ENCODE data around the gene ARMC7. TPM values are rescaled to one million over a fixed set of nuclear protein-coding genes. Genes with fewer than 3 reads are reported as not detected.
"Not testable (repeated sequence)": the region's sequence is repeated elsewhere in the genome, so short reads cannot be mapped to it uniquely, and the experiment has no call there.

The ARMC7 gene
- total RNA-seq, 1 donor from 2014 or later: 10.1 TPM

- peaks cover 78% of the 10 kb centered on the region for H3K36me3 Mint-ChIP-seq (ENCODE audit: low read depth)
- H3K27ac Mint-ChIP-seq: no peak overlapping the region
Observed at GRCh38 chr17:75144816-75145512, 35.2 kb downstream of the ARMC7 start.

GRCh38 chr17:75146592-75146991, 36.8 kb downstream of the ARMC7 start:
- intact Hi-C loops (cut with micrococcal nuclease): no loop called here
- H3K4me1 Mint-ChIP-seq (ENCODE audit: low read depth): peaks cover 18% of the 10 kb centered on the region
- DNase-seq (ENCODE audit: low spot score): no peak
- H3K4me3 Mint-ChIP-seq (ENCODE audit: low read depth): no peak overlapping the region
- H3K27ac Mint-ChIP-seq: no peak overlapping the region
- no peaks in the 10 kb centered on the region for H3K27me3 Mint-ChIP-seq (ENCODE audit: low read depth)
- H3K36me3 Mint-ChIP-seq (ENCODE audit: low read depth): peaks cover 63% of the 10 kb centered on the region
- no peaks in the 10 kb centered on the region for H3K9me3 Mint-ChIP-seq

More at GRCh38 chr17:75144816-75145512, 35.2 kb downstream of the ARMC7 start:
- Mint-ChIP-seq H3K4me3 (ENCODE audit: low read depth) (no peak overlapping the region), H3K9me3 (no peaks in the 10 kb centered on the region), H3K4me1 (ENCODE audit: low read depth) (peaks cover 23% of the 10 kb centered on the region), H3K27me3 (ENCODE audit: low read depth) (no peaks in the 10 kb centered on the region)
- intact Hi-C loops (cut with micrococcal nuclease): no loop called here
- no peak for DNase-seq (ENCODE audit: low spot score)

GRCh38 chr17:75147878-75148546, 38.2 kb downstream of the ARMC7 start:
- Mint-ChIP-seq H3K4me1 (ENCODE audit: low read depth) (peaks cover 30% of the 10 kb centered on the region), H3K36me3 (ENCODE audit: low read depth) (peaks cover 69% of the 10 kb centered on the region), H3K27me3 (ENCODE audit: low read depth) (no peaks in the 10 kb centered on the region), H3K4me3 (ENCODE audit: low read depth) (no peak overlapping the region), H3K27ac (no peak overlapping the region), H3K9me3 (no peaks in the 10 kb centered on the region)
- no peak for DNase-seq (ENCODE audit: low spot score)
- intact Hi-C loops (cut with micrococcal nuclease): no loop called here

GRCh38 chr17:75151930-75152329, 42.2 kb downstream of the ARMC7 start:
- peak overlapping the region; percentile 50 for H3K27ac Mint-ChIP-seq
- no peaks in the 10 kb centered on the region for H3K27me3 Mint-ChIP-seq (ENCODE audit: low read depth)
- intact Hi-C loops (cut with micrococcal nuclease): loop anchor here (2.0 to 5.0 kb wide), 2 partner anchors 37 to 50 kb away; no protein-coding TSS in a partner anchor
- H3K36me3 Mint-ChIP-seq (ENCODE audit: low read depth): peaks cover 47% of the 10 kb centered on the region
- H3K4me1 Mint-ChIP-seq (ENCODE audit: low read depth): peaks cover 37% of the 10 kb centered on the region
- DNase-seq (ENCODE audit: low spot score): no peak
- H3K9me3 Mint-ChIP-seq: no peaks in the 10 kb centered on the region
- H3K4me3 Mint-ChIP-seq (ENCODE audit: low read depth): peak overlapping the region; percentile 93

- peak overlapping the region; percentile 84 for H3K27ac Mint-ChIP-seq
- peak overlapping the region; percentile 93 for H3K4me3 Mint-ChIP-seq (ENCODE audit: low read depth)
- no peaks in the 10 kb centered on the region for H3K27me3 Mint-ChIP-seq (ENCODE audit: low read depth)
- DNase-seq (ENCODE audit: low spot score): no peak
- H3K9me3 Mint-ChIP-seq: no peaks in the 10 kb centered on the region
- peaks cover 35% of the 10 kb centered on the region for H3K4me1 Mint-ChIP-seq (ENCODE audit: low read depth)
- H3K36me3 Mint-ChIP-seq (ENCODE audit: low read depth): peaks cover 45% of the 10 kb centered on the region
- intact Hi-C loops (cut with micrococcal nuclease): loop anchor here (2.0 to 5.0 kb wide), 2 partner anchors 38 to 50 kb away; no protein-coding TSS in a partner anchor
Observed at GRCh38 chr17:75152523-75152921, 42.8 kb downstream of the ARMC7 start.

GRCh38 chr17:75152922-75153779, 43.4 kb downstream of the ARMC7 start:
- peak overlapping the region; percentile 93 for H3K4me3 Mint-ChIP-seq (ENCODE audit: low read depth)
- no peak for DNase-seq (ENCODE audit: low spot score)
- no peaks in the 10 kb centered on the region for H3K9me3 Mint-ChIP-seq
- intact Hi-C loops (cut with micrococcal nuclease): loop anchor here (2.0 to 5.0 kb wide), 2 partner anchors 38 to 49 kb away; no protein-coding TSS in a partner anchor
- H3K4me1 Mint-ChIP-seq (ENCODE audit: low read depth): peaks cover 35% of the 10 kb centered on the region
- H3K36me3 Mint-ChIP-seq (ENCODE audit: low read depth): peaks cover 39% of the 10 kb centered on the region
- H3K27ac Mint-ChIP-seq: peak overlapping the region; percentile 84
- H3K27me3 Mint-ChIP-seq (ENCODE audit: low read depth): no peaks in the 10 kb centered on the region

DNA sequence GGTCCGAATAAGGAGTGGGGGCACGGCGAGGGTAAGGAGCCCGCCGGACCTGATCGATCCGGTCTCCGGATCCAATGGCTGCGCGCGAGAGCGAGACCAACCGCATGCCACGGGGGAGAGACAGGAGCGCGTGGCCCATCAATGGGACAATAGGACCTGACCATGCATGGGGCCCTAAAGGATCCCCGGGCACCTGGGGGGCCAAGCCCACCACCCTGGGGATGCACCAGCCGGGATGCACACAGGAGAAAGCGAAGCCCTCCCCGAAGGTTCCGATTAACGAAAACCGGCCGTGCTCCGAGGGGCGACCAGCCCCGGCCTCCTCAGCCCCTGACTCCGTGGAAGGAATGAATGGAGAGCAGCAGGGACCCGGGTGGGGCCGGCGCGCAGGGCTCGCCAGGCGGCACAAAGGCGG, 44.0 kb downstream of the ARMC7 start:
- Mint-ChIP-seq H3K27ac (peak overlapping the region; percentile 84), H3K4me1 (ENCODE audit: low read depth) (peaks cover 32% of the 10 kb centered on the region)
- intact Hi-C loops (cut with micrococcal nuclease): loop anchor here (1.0 to 5.0 kb wide), 4 partner anchors 22 to 49 kb away; partner anchors contain the start of gene NT5C

GRCh38 chr17:75154195-75155106, 44.7 kb downstream of the ARMC7 start, which contains the start of gene JPT1:
TSS of gene JPT1 (minus strand) at chr17:75154512. CDS start at chr17:75154397, 115 bp downstream.
- H3K4me3 Mint-ChIP-seq (ENCODE audit: low read depth): peak within 1 kb of the TSS; percentile 93
- H3K36me3 Mint-ChIP-seq (ENCODE audit: low read depth): peaks cover 34% of the 10 kb centered on the region
- no peaks in the 10 kb centered on the region for H3K27me3 Mint-ChIP-seq (ENCODE audit: low read depth)
- DNase-seq (ENCODE audit: low spot score): peak; percentile 96
- no peaks in the 10 kb centered on the region for H3K9me3 Mint-ChIP-seq
- intact Hi-C loops (cut with micrococcal nuclease): loop anchor here (1.0 to 5.0 kb wide), 3 partner anchors 23 to 48 kb away; partner anchors contain the start of gene NT5C
- peaks cover 33% of the 10 kb centered on the region for H3K4me1 Mint-ChIP-seq (ENCODE audit: low read depth)
- H3K27ac Mint-ChIP-seq: peak within 1 kb of the TSS; percentile 84

More for the DNA sequence above, 44.0 kb downstream of the ARMC7 start:
- Mint-ChIP-seq H3K9me3 (no peaks in the 10 kb centered on the region), H3K27me3 (ENCODE audit: low read depth) (no peaks in the 10 kb centered on the region), H3K4me3 (ENCODE audit: low read depth) (peak overlapping the region; percentile 93), H3K36me3 (ENCODE audit: low read depth) (peaks cover 36% of the 10 kb centered on the region)
- peak; percentile 25 for DNase-seq (ENCODE audit: low spot score)

DNA sequence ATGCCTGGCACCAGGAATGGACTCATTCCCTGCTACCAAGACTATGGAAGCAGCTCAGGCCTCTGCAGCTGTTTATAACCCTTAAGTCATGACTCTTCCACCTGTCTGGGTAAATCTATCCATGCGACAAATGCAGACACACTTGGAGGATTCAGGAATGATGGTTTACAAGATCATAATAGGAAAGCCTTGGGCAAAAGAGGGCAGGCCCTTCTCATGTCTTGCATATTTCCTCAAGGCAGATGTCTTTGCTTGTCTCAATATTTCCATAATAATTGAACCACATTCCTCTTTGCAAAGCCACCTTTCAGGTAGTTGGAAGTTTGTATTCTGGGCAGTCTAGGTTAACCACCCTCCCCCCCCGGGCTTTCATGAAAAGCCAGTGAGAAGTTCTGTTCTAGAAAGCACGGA, 45.4 kb downstream of the ARMC7 start:
- intact Hi-C loops (cut with micrococcal nuclease): no loop called here
- DNase-seq (ENCODE audit: low spot score): no peak
- Mint-ChIP-seq H3K27ac (peak overlapping the region; percentile 81), H3K27me3 (ENCODE audit: low read depth) (no peaks in the 10 kb centered on the region), H3K36me3 (ENCODE audit: low read depth) (peaks cover 29% of the 10 kb centered on the region), H3K4me3 (ENCODE audit: low read depth) (no peak overlapping the region), H3K9me3 (no peaks in the 10 kb centered on the region), H3K4me1 (ENCODE audit: low read depth) (peaks cover 30% of the 10 kb centered on the region)

- H3K27me3 Mint-ChIP-seq (ENCODE audit: low read depth); H3K27ac Mint-ChIP-seq; H3K9me3 Mint-ChIP-seq; DNase-seq (ENCODE audit: low spot score); H3K4me3 Mint-ChIP-seq (ENCODE audit: low read depth); intact Hi-C loops (cut with micrococcal nuclease): not testable (repeated sequence)
- H3K36me3 Mint-ChIP-seq (ENCODE audit: low read depth): peaks cover 20% of the 10 kb centered on the region
- peaks cover 16% of the 10 kb centered on the region for H3K4me1 Mint-ChIP-seq (ENCODE audit: low read depth)
Observed at GRCh38 chr17:75158480-75158879, 48.7 kb downstream of the ARMC7 start.

GRCh38 chr17:75159196-75160031, 49.6 kb downstream of the ARMC7 start:
- peaks cover 16% of the 10 kb centered on the region for H3K4me1 Mint-ChIP-seq (ENCODE audit: low read depth)
- no peak overlapping the region for H3K27ac Mint-ChIP-seq
- H3K9me3 Mint-ChIP-seq: no peaks in the 10 kb centered on the region
- peaks cover 23% of the 10 kb centered on the region for H3K36me3 Mint-ChIP-seq (ENCODE audit: low read depth)
- no peaks in the 10 kb centered on the region for H3K27me3 Mint-ChIP-seq (ENCODE audit: low read depth)
- no peak overlapping the region for H3K4me3 Mint-ChIP-seq (ENCODE audit: low read depth)
- intact Hi-C loops (cut with micrococcal nuclease): no loop called here
- DNase-seq (ENCODE audit: low spot score): no peak

Measured in activated T-helper 2 cell treated with anti-CD3 and anti-CD28 coated beads, Interferon-gamma antibody, Interleukin-2, Interleukin-4, amounts not matched to agents 10 μg/mL and 5 μg/mL and 100 μg/mL, durations not matched to agents 14 hours and 24 hours and 36 hours (primary cell).